Measurements from ENCODE around the gene SRPRB. TPM values are rescaled to one million over a fixed set of nuclear protein-coding genes. Genes with fewer than 3 reads are reported as not detected.

Gene SRPRB
- total RNA-seq, 1 donor from 2014 or later: 22.9 TPM

- H3K36me3 Mint-ChIP-seq (ENCODE audit: low read depth, unreplicated experiment): no peaks in the 10 kb centered on the region
These were observed 43.1 kb upstream of the SRPRB start for GRCh38 chr3:133762539-133762938.

GRCh38 chr3:133763797-133764683, 41.6 kb upstream of the SRPRB start:
- peaks cover 1% of the 10 kb centered on the region for H3K27me3 Mint-ChIP-seq (ENCODE audit: unreplicated experiment)
- H3K36me3 Mint-ChIP-seq (ENCODE audit: low read depth, unreplicated experiment): no peaks in the 10 kb centered on the region
- H3K4me1 Mint-ChIP-seq (ENCODE audit: unreplicated experiment): peaks cover 22% of the 10 kb centered on the region
- no peak for TF ChIP-seq CTCF (IDR thresholded peaks at IDR 0.05; ENCODE audit: unreplicated experiment)
- no peak overlapping the region for H3K4me3 Mint-ChIP-seq (ENCODE audit: unreplicated experiment)
- DNase-seq (ENCODE audit: low spot score): no peak
- H3K9me3 Mint-ChIP-seq (ENCODE audit: unreplicated experiment): no peaks in the 10 kb centered on the region
- no peak overlapping the region for H3K27ac Mint-ChIP-seq (ENCODE audit: unreplicated experiment)

More at GRCh38 chr3:133762539-133762938, 43.1 kb upstream of the SRPRB start:
- H3K4me3 Mint-ChIP-seq (ENCODE audit: unreplicated experiment): no peak overlapping the region
- DNase-seq (ENCODE audit: low spot score): no peak
- no peaks in the 10 kb centered on the region for H3K9me3 Mint-ChIP-seq (ENCODE audit: unreplicated experiment)
- no peak for TF ChIP-seq CTCF (IDR thresholded peaks at IDR 0.05; ENCODE audit: unreplicated experiment)
- H3K27ac Mint-ChIP-seq (ENCODE audit: unreplicated experiment): no peak overlapping the region
- peaks cover 18% of the 10 kb centered on the region for H3K4me1 Mint-ChIP-seq (ENCODE audit: unreplicated experiment)
- H3K27me3 Mint-ChIP-seq (ENCODE audit: unreplicated experiment): peaks cover 1% of the 10 kb centered on the region

- Mint-ChIP-seq H3K27me3 (ENCODE audit: unreplicated experiment) (peaks cover 1% of the 10 kb centered on the region), H3K27ac (ENCODE audit: unreplicated experiment) (no peak overlapping the region), H3K9me3 (ENCODE audit: unreplicated experiment) (no peaks in the 10 kb centered on the region), H3K4me3 (ENCODE audit: unreplicated experiment) (no peak overlapping the region), H3K4me1 (ENCODE audit: unreplicated experiment) (peaks cover 22% of the 10 kb centered on the region), H3K36me3 (ENCODE audit: low read depth, unreplicated experiment) (no peaks in the 10 kb centered on the region)
- no peak for TF ChIP-seq CTCF (IDR thresholded peaks at IDR 0.05; ENCODE audit: unreplicated experiment)
- DNase-seq (ENCODE audit: low spot score): no peak
These were observed 40.4 kb upstream of the SRPRB start for GRCh38 chr3:133765256-133765655.

- Mint-ChIP-seq H3K36me3 (ENCODE audit: low read depth, unreplicated experiment) (no peaks in the 10 kb centered on the region), H3K27me3 (ENCODE audit: unreplicated experiment) (peaks cover 3% of the 10 kb centered on the region), H3K9me3 (ENCODE audit: unreplicated experiment) (no peaks in the 10 kb centered on the region), H3K4me3 (ENCODE audit: unreplicated experiment) (no peak overlapping the region), H3K4me1 (ENCODE audit: unreplicated experiment) (peaks cover 22% of the 10 kb centered on the region), H3K27ac (ENCODE audit: unreplicated experiment) (no peak overlapping the region)
- no peak for DNase-seq (ENCODE audit: low spot score)
- TF ChIP-seq CTCF (IDR thresholded peaks at IDR 0.05; ENCODE audit: unreplicated experiment): no peak
These were observed 38.0 kb upstream of the SRPRB start for GRCh38 chr3:133767607-133768006.

GRCh38 chr3:133769536-133769935, 36.1 kb upstream of the SRPRB start:
- TF ChIP-seq CTCF (IDR thresholded peaks at IDR 0.05; ENCODE audit: unreplicated experiment): no peak
- Mint-ChIP-seq H3K36me3 (ENCODE audit: low read depth, unreplicated experiment) (no peaks in the 10 kb centered on the region), H3K27me3 (ENCODE audit: unreplicated experiment) (peaks cover 1% of the 10 kb centered on the region), H3K4me3 (ENCODE audit: unreplicated experiment) (no peak overlapping the region), H3K4me1 (ENCODE audit: unreplicated experiment) (peaks cover 22% of the 10 kb centered on the region), H3K27ac (ENCODE audit: unreplicated experiment) (no peak overlapping the region), H3K9me3 (ENCODE audit: unreplicated experiment) (no peaks in the 10 kb centered on the region)
- no peak for DNase-seq (ENCODE audit: low spot score)
